Skeletal muscle tissue (tissue), 4 donors: ENCODE results near the gene USP6NL. TPM values are rescaled to one million over a fixed set of nuclear protein-coding genes. Genes with fewer than 3 reads are reported as not detected.

Experiments
- H3K27ac ChIP-seq: one replicate; pipeline ENCODE4 v1.7.0; 2013; ENCODE audit warnings: mild to moderate bottlenecking, low read depth, low read length, inconsistent platforms
- H3K27me3 ChIP-seq, 3 donors: one replicate each; pipeline ENCODE4 v1.7.0; 2013; ENCODE audit warnings: low read length in 3 of 3; ENCODE audit not compliant: control insufficient read depth in 3 of 3, insufficient read depth in 3 of 3
- H3K36me3 ChIP-seq, 3 donors: one replicate each; pipeline ENCODE4 v1.7.0; 2013; ENCODE audit warnings: low read length in 3 of 3; ENCODE audit not compliant: control insufficient read depth in 3 of 3, insufficient read depth in 3 of 3
- H3K4me1 ChIP-seq, 3 donors: one replicate each; pipeline ENCODE4 v1.7.0; 2013; ENCODE audit warnings: low read length in 3 of 3, mild to moderate bottlenecking in 3 of 3; ENCODE audit not compliant: control insufficient read depth in 3 of 3, insufficient read depth in 3 of 3
- H3K4me3 ChIP-seq, 3 donors: one replicate each; pipeline ENCODE4 v1.7.0; 2013; ENCODE audit warnings: low read length in 3 of 3
- H3K9ac ChIP-seq, 3 donors: one replicate each; pipeline ENCODE4 v1.7.0; 2013; ENCODE audit warnings: low read length in 3 of 3, mild to moderate bottlenecking in 3 of 3, moderate library complexity in 2 of 3, low read depth in 1 of 3
- H3K9me3 ChIP-seq, 3 donors: one replicate each; pipeline ENCODE4 v1.7.0; 2013; ENCODE audit warnings: low read length in 3 of 3; ENCODE audit not compliant: control insufficient read depth in 3 of 3
- total RNA-seq: library from RNA; depleted of rRNA; stranded (reverse); fragments of >200 nt; gene quantifications from one replicate; pipeline ENCODE4 v1.2.3, GENCODE V29; 2014
- donor health status: Osteomylitis.

The USP6NL gene
- total RNA-seq, 1 donor from 2014 or later, result 4.7 TPM

DNA sequence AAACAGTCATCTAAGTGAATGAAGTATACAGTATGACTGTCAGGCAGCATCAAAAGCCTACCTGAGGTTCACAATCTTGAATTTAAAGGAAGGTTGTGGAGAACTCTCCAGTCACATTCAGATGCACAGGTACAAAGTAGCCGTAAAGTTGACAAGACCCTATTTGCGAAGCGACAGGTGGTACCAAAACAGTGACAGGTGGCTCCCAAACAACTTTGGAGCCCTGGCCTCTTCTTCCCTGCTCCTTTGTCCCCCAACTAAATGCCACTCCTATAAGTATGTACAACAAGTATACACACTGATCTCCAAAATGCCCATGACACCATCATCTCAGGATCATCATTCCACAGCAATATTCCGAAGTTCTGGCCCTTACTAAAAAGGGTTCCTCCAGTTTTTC lies 53.5 kb downstream of the USP6NL start:
- no peaks in the 10 kb centered on the region for H3K36me3 ChIP-seq
- H3K27me3 ChIP-seq, result no peaks in the 10 kb centered on the region
- H3K4me3 ChIP-seq, result no peak overlapping the region
- H3K27ac ChIP-seq, result no peak overlapping the region
- H3K9ac ChIP-seq, result no peak overlapping the region
- H3K4me1 ChIP-seq, result no peaks in the 10 kb centered on the region
- no peaks in the 10 kb centered on the region for H3K9me3 ChIP-seq

DNA sequence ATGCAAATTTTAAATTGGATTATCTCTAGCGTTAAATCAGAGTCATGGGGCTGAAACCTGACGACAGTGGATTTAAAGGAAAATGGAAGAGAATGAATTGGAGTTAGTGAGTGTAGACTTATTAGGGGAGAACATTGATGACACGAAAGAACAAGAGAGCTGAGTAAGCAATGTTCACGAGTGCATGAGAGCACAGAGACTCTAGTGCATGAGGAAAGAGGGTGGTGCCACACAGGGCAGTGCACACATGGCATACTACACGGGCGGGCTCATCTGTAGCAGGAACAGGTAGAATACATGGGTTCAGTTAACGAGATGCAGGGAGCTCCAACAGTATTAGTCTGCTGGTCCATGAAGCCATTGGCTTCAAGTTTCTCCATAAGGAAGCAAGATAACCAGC lies 53.9 kb downstream of the USP6NL start:
- Histone ChIP-seq H3K4me3 (no peak overlapping the region), H3K4me1 (no peaks in the 10 kb centered on the region), H3K27ac (no peak overlapping the region), H3K36me3 (no peaks in the 10 kb centered on the region), H3K9me3 (no peaks in the 10 kb centered on the region), H3K9ac (no peak overlapping the region), H3K27me3 (no peaks in the 10 kb centered on the region)

GRCh38 chr10:11555556-11555955 lies 55.9 kb downstream of the USP6NL start:
- H3K4me1 ChIP-seq, result no peaks in the 10 kb centered on the region
- no peak overlapping the region for H3K4me3 ChIP-seq
- H3K36me3 ChIP-seq, result no peaks in the 10 kb centered on the region
- no peaks in the 10 kb centered on the region for H3K27me3 ChIP-seq
- no peak overlapping the region for H3K27ac ChIP-seq
- no peak overlapping the region for H3K9ac ChIP-seq
- no peaks in the 10 kb centered on the region for H3K9me3 ChIP-seq

GRCh38 chr10:11553773-11554381 lies 57.6 kb downstream of the USP6NL start:
- H3K27ac ChIP-seq, result no peak overlapping the region
- H3K9ac ChIP-seq, result no peak overlapping the region
- no peaks in the 10 kb centered on the region for H3K4me1 ChIP-seq

GRCh38 chr10:11551916-11552602 lies 59.4 kb downstream of the USP6NL start:
- Histone ChIP-seq H3K27ac (no peak overlapping the region), H3K4me1 (no peaks in the 10 kb centered on the region), H3K27me3 (no peaks in the 10 kb centered on the region), H3K9me3 (no peaks in the 10 kb centered on the region), H3K9ac (no peak overlapping the region), H3K36me3 (no peaks in the 10 kb centered on the region), H3K4me3 (no peak overlapping the region)

More at GRCh38 chr10:11553773-11554381, 57.6 kb downstream of the USP6NL start:
- no peaks in the 10 kb centered on the region for H3K9me3 ChIP-seq
- H3K4me3 ChIP-seq, result no peak overlapping the region
- H3K27me3 ChIP-seq, result no peaks in the 10 kb centered on the region
- H3K36me3 ChIP-seq, result no peaks in the 10 kb centered on the region

DNA sequence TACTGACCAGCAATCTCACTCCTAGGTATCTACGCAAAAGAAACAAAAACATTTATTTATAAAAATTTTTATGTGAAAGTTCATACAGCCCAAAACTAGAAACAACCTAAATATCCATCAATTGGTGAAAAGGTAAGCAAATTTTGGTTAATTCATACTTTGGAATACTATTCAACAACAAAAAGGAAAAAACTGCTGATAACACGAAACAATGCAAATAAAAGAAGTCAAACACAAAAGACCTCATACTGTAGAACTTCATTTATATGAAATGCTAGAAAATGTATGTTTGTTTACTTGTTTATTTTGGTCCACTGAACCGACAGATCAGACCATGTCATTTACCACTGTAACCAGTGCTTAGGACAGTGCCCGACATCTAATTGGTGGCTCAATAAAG lies 60.3 kb downstream of the USP6NL start:
- no peaks in the 10 kb centered on the region for H3K27me3 ChIP-seq
- no peaks in the 10 kb centered on the region for H3K4me1 ChIP-seq
- no peaks in the 10 kb centered on the region for H3K9me3 ChIP-seq
- no peaks in the 10 kb centered on the region for H3K36me3 ChIP-seq
- no peak overlapping the region for H3K9ac ChIP-seq
- H3K27ac ChIP-seq, result no peak overlapping the region
- H3K4me3 ChIP-seq, result no peak overlapping the region

- Histone ChIP-seq H3K9ac (no peak overlapping the region), H3K36me3 (no peaks in the 10 kb centered on the region), H3K9me3 (no peaks in the 10 kb centered on the region), H3K27ac (no peak overlapping the region), H3K27me3 (no peaks in the 10 kb centered on the region), H3K4me3 (no peak overlapping the region), H3K4me1 (no peaks in the 10 kb centered on the region)
Observed at GRCh38 chr10:11548768-11549099, 62.7 kb downstream of the USP6NL start.

GRCh38 chr10:11548065-11548767 lies 63.2 kb downstream of the USP6NL start:
- Histone ChIP-seq H3K27me3 (no peaks in the 10 kb centered on the region), H3K9ac (no peak overlapping the region), H3K4me1 (no peaks in the 10 kb centered on the region), H3K36me3 (no peaks in the 10 kb centered on the region), H3K4me3 (no peak overlapping the region), H3K27ac (no peak overlapping the region), H3K9me3 (no peaks in the 10 kb centered on the region)

- no peak overlapping the region for H3K9ac ChIP-seq
- no peak overlapping the region for H3K4me3 ChIP-seq
- no peaks in the 10 kb centered on the region for H3K27me3 ChIP-seq
- H3K27ac ChIP-seq, result no peak overlapping the region
- H3K36me3 ChIP-seq, result no peaks in the 10 kb centered on the region
- H3K9me3 ChIP-seq, result no peaks in the 10 kb centered on the region
- no peaks in the 10 kb centered on the region for H3K4me1 ChIP-seq
Observed at GRCh38 chr10:11546581-11546980, 64.9 kb downstream of the USP6NL start.

DNA sequence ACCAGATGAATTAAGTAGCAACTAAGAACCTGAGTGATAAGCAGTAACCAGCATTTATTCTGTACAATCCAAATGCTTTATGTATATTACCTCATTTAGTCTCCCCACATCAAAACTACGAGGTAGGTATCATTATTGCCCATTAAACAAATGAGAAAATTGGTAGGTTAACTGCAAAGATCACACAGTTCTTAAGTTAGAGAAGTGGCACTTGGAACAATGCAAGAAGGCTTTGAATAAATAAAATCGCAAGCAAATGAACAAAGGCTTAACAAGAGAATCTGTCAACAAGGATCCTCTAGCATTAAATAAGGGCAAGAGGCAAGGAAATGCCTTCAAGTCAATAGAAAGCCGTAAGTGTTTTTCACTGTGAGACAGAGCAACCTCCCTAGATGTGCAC lies 70.2 kb downstream of the USP6NL start:
- Histone ChIP-seq H3K4me1 (no peaks in the 10 kb centered on the region), H3K9ac (no peak overlapping the region), H3K27me3 (no peaks in the 10 kb centered on the region), H3K9me3 (no peaks in the 10 kb centered on the region), H3K36me3 (no peaks in the 10 kb centered on the region), H3K27ac (no peak overlapping the region), H3K4me3 (no peak overlapping the region)
